WTC11 (cell line): ENCODE measurements around the gene CACNA1A.

Experiments
- CREB1 ChIP-seq: sonication (generic); formaldehyde crosslinking; IDR thresholded peaks from 2 replicates; pipeline ENCODE4 v1.8.0; 2023; ENCODE audit warnings: mild to moderate bottlenecking, missing genetic modification reagents
- NR1H2 ChIP-seq: sonication (generic); formaldehyde crosslinking; IDR thresholded peaks from 2 replicates; pipeline ENCODE4 v1.9.0; 2021; ENCODE audit warnings: mild to moderate bottlenecking, moderate library complexity, missing genetic modification reagents
- NR2C2 ChIP-seq: sonication (generic); formaldehyde crosslinking; IDR thresholded peaks from 2 replicates; pipeline ENCODE4 v1.8.0; 2022; ENCODE audit warnings: mild to moderate bottlenecking, missing genetic modification reagents
- SP1 ChIP-seq: sonication (generic); formaldehyde crosslinking; conservative IDR thresholded peaks from 2 replicates; pipeline ENCODE4 v1.8.1; 2022; ENCODE audit warnings: missing genetic modification reagents
- ZNF317 ChIP-seq: sonication (generic); formaldehyde crosslinking; IDR thresholded peaks from 2 replicates; pipeline ENCODE4 v1.8.1; 2023; ENCODE audit warnings: low read depth, mild to moderate bottlenecking, moderate library complexity, missing genetic modification reagents, borderline replicate concordance
- TF ChIP-seq, protein P1 (sequence below): fragments of 200-600 bp; IDR thresholded peaks from 2 replicates; pipeline ENCODE4 v1.8.0; 2022; ENCODE audit warnings: antibody characterized with exemption
- TF ChIP-seq, protein P2 (sequence below): sonication (generic); formaldehyde crosslinking; IDR thresholded peaks from 2 replicates; pipeline ENCODE4 v1.8.1; 2023; ENCODE audit warnings: mild to moderate bottlenecking, missing genetic modification reagents, moderate library complexity
- TF ChIP-seq, protein P3 (sequence below): sonication (generic); formaldehyde crosslinking; IDR thresholded peaks from 2 replicates; pipeline ENCODE4 v1.8.0; 2022; ENCODE audit warnings: mild to moderate bottlenecking, missing genetic modification reagents
- TF ChIP-seq, protein P4 (sequence below): sonication (generic); formaldehyde crosslinking; IDR thresholded peaks from 2 replicates; pipeline ENCODE4 v1.8.1; 2023; ENCODE audit warnings: mild to moderate bottlenecking, missing genetic modification reagents

DNA sequence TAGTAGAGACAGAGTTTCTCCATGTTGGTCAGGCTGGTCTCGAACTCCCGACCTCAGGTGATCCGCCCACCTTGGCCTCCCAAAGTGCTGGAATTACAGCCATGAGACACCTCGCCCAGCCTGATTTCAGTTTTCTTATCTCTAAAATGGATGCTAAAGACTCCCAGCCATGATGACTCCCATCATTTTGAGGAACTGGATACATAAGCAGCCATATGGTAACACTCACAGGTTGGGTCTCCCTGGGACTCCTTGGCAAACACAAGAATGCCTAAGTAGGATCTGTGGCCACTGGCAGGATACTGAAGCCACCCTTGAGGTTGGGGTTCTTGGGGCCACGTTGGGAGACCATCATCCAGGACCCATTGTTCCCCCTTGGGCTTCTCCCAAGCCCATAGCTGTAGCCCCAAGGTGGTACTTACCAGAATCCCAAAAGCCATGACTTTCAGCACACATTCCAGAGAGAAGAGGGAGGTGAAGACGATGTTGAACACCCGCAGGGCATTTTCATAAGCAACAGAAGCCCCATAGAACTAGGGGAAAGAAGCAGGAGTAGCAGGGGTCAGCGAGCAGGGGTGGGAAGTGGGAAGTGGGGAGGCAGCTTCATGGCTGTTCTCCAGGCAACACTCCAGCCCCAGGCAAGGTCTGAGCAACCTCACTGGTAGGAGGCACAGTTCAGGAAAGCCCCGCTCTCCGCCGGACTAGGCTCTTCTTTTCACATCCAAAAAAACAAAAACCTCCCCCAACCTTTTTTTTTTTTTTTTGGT, 253.5 kb downstream of the CACNA1A start:
- TF ChIP-seq ZNF317 (no peak), NR1H2 (CRISPR knock-in tag) (no peak), CREB1 (no peak), SP1 (CRISPR knock-in tag) (no peak), NR2C2 (CRISPR knock-in tag) (no peak)
- TF ChIP-seq, protein P1, sequence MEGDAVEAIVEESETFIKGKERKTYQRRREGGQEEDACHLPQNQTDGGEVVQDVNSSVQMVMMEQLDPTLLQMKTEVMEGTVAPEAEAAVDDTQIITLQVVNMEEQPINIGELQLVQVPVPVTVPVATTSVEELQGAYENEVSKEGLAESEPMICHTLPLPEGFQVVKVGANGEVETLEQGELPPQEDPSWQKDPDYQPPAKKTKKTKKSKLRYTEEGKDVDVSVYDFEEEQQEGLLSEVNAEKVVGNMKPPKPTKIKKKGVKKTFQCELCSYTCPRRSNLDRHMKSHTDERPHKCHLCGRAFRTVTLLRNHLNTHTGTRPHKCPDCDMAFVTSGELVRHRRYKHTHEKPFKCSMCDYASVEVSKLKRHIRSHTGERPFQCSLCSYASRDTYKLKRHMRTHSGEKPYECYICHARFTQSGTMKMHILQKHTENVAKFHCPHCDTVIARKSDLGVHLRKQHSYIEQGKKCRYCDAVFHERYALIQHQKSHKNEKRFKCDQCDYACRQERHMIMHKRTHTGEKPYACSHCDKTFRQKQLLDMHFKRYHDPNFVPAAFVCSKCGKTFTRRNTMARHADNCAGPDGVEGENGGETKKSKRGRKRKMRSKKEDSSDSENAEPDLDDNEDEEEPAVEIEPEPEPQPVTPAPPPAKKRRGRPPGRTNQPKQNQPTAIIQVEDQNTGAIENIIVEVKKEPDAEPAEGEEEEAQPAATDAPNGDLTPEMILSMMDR: no peak
- TF ChIP-seq, protein P2, sequence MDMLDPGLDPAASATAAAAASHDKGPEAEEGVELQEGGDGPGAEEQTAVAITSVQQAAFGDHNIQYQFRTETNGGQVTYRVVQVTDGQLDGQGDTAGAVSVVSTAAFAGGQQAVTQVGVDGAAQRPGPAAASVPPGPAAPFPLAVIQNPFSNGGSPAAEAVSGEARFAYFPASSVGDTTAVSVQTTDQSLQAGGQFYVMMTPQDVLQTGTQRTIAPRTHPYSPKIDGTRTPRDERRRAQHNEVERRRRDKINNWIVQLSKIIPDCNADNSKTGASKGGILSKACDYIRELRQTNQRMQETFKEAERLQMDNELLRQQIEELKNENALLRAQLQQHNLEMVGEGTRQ: no peak
- TF ChIP-seq, protein P3, sequence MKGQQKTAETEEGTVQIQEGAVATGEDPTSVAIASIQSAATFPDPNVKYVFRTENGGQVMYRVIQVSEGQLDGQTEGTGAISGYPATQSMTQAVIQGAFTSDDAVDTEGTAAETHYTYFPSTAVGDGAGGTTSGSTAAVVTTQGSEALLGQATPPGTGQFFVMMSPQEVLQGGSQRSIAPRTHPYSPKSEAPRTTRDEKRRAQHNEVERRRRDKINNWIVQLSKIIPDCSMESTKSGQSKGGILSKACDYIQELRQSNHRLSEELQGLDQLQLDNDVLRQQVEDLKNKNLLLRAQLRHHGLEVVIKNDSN (CRISPR knock-in tag): no peak
- TF ChIP-seq, protein P4, sequence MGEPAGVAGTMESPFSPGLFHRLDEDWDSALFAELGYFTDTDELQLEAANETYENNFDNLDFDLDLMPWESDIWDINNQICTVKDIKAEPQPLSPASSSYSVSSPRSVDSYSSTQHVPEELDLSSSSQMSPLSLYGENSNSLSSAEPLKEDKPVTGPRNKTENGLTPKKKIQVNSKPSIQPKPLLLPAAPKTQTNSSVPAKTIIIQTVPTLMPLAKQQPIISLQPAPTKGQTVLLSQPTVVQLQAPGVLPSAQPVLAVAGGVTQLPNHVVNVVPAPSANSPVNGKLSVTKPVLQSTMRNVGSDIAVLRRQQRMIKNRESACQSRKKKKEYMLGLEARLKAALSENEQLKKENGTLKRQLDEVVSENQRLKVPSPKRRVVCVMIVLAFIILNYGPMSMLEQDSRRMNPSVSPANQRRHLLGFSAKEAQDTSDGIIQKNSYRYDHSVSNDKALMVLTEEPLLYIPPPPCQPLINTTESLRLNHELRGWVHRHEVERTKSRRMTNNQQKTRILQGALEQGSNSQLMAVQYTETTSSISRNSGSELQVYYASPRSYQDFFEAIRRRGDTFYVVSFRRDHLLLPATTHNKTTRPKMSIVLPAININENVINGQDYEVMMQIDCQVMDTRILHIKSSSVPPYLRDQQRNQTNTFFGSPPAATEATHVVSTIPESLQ (CRISPR knock-in tag): no peak
